ENCODE results near the gene TBCA.
"Not testable (repeated sequence)": the region's sequence is repeated elsewhere in the genome, so short reads cannot be mapped to it uniquely, and the experiment has no call there.

Gene TBCA

GRCh38 chr5:77699569-77699968, 76.6 kb downstream of the TBCA start:
- not testable (repeated sequence) for DNase-seq

DNA sequence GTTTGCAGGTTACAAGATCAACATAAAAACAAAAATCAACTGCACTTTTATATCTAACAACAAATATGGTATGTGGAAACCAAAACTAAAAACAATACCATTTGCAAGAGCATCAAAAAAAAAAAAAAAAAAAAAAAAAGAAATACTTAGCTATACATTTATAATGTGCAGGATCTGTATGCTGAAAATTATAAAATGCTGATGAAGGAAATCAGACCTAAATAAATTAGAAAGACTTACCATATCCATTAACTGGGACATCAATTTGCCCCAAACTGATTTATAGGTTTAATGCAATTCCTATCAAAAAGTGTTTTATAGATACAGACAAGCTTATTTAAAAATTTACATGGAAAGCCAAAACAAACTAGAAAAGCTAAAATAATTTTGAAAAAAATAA, 77.2 kb downstream of the TBCA start:
- DNase-seq: no peak

DNA sequence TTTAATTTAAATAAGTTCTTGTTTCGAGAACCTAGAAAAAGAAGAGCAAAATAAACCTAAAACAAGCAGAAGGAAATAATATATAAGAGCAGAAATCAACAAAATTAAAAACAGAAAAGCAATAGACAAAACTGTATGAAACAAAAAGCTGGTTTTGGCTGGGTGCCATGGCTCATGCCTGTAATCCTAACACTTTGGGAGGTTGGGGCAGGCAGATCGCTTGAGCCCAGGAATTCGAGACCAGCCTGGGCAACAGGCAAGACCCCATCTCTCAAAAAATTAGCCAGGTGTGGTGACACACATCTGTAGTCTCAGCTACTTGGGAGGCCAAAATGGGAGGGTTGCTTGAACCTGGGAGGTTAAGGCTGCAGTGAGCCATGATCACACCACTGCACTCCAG, 78.4 kb downstream of the TBCA start:
- DNase-seq: no peak

DNA sequence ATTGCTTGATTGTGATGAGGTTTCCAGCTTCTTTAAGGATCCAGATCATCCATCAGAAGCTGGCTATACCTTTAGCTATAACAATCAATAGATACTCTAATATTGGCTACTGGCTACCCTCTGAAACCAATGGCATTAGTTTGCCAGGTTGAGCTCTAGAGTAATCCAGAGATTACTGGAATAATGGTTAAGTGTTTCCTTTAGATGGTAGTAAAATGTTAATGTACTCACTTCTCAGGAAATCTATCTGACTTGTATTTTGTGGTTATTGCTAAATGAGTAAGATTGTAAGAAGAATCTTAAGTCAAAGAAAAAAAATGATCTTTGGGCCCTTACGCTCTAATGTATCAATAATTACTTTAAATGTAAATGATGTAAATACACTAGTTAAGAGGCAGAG, 80.0 kb downstream of the TBCA start:
- no peak for DNase-seq

- no peak for DNase-seq
Measured at GRCh38 chr5:77693913-77694312, 82.2 kb downstream of the TBCA start.

GRCh38 chr5:77683171-77683732, 92.9 kb downstream of the TBCA start:
- DNase-seq: no peak

GRCh38 chr5:77670526-77670925, 105.6 kb downstream of the TBCA start:
- no peak for DNase-seq

DNA sequence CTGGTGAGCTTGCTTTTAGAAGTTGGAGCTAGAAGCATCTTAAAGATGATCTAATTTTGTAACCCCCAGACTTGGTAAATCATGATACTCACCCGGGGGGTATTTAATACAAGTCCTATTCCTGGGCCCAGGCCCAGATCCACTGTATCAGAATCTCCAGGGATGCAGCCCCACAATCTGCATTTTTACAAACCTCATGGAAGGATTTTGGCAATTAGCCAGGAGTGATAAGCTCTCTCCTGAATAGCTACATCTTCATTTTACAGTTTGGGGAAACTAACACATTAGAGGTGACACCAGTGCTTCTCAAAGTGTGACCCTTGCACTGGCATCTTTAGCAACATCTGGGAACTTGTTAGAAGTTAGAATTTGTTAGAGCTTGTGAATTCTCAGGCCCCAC, 106.5 kb downstream of the TBCA start:
- no peak for DNase-seq

DNA sequence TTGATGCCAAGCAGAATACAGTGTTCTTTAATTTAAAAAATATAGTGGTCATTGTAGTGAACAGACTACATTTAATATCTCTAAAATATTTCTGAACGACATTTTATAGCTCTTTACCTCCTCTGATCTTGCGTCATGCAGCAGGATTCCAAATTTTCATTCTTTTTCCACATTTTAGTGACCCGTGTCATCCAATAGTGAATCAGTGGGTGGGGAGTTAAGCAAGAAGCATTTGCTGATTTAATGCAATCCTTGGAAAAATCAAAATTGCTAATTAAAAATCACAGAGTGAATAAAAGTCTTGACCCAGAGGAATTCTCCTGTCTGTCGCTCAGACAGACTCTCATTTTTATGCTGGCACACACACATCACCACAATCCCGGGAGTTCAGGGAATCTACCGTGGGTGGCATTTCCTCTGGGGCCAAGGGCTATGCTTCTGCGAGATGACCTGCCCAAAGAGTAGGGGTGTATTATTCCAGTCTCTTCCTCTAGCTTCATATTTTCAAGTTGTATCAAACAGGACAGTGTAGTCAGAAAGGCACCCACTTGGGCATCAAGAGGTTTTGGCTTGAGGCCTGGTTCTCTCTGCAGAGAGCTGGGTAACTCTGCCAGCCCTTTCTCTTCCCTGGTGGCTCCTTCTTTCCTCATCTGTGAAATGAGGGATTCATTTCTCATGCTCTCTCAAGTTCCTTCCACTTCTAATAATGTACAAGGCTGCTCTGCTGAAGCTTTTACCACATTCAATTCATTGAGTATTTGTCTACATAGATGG, 112.9 kb downstream of the TBCA start:
- DNase-seq: no peak

DNA sequence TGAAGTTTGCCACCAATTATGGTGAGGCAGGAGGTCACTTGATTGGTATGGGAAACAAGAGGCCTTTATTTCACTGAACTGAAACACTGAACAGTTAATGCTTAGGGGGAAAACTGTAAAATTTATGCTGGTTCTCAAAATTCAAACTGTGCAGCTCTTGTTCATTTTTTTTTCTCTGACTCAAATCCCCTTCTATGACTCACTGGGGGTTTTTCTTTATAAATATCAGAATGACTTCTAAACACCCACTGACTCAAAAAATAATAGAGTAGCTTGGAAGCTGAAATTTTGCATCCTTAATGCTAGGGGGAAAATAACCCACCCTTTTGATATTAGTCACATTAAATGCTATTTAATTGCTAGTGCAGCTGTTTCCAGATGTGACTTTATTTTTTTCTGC, 113.5 kb downstream of the TBCA start:
- DNase-seq: no peak

- no peak for DNase-seq
Measured at GRCh38 chr5:77658662-77659061, 117.5 kb downstream of the TBCA start.

DNA sequence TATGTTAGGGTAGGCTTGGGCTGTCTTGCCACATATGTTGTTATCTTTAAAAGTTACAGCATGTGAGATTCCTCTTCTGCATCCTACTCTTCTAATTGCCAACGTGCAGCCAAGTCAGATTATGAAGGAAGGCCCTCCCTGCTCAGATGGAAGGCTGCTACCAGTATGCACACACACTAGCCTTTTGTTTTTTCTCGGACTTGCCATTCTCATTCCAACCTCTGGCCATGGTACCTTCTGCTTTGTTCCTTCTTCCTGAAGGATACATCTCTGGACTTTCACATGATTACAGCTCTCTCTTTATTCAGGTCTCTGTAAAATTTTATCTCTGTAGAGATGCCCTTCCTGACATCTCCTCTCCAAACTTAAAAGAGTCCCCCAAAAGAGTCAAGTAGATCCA, 124.8 kb downstream of the TBCA start:
- DNase-seq: no peak

GRCh38 chr5:77650686-77651085, 125.5 kb downstream of the TBCA start:
- DNase-seq: no peak

DNA sequence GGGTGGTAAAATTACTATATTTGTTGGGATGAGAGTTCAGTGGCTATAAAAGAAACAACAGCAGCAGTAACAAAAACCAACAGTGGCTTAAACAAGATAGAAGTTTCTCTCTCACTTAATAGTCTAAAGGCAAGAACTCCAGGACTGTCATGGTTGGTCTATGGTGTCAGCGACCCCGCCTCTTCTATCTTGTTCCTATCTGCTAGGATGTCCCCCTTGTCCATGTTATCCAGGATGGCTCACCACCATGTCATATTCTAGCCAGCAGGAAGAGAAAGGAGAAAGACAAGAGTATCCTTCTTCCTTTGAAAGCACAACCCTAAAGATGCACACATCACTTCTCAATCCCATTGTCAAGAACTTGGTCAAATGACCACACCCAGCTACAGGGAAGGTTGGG, 126.4 kb downstream of the TBCA start:
- no peak for DNase-seq

DNA sequence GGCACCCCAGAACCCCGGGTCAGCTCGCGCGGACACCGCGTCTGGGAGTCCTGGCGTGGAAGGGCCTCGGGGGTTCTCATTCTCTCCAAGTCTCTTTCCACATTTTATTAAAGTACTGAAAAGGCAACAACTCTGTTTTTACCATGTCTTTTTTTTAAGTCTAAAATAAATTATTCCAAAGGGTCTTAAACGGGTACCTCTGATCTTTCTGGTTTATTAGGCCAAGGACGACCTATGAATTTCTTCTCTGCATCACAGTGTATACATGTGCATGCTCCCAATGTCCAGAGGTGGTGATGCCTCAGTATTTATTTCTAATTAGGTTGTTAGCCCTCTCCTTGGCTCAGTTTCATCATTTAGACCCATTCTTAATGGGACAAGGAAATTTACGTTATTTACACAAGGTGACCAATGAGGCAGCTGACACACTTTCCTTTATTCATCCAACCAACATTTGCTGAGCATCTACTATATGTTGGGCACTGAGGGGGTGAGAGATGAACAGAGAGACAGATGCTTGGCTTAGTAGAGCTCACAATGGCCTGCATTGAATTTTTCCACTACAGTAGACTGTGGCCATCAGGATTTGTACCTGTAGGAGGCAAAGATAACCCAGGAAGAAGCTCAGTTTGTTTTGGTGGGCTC, 130.0 kb downstream of the TBCA start:
- no peak for DNase-seq

GRCh38 chr5:77645158-77645994, 130.8 kb downstream of the TBCA start:
- DNase-seq: no peak

GRCh38 chr5:77644371-77645157, 131.6 kb downstream of the TBCA start:
- DNase-seq: no peak

- no peak for DNase-seq
Measured at GRCh38 chr5:77643654-77644370, 132.3 kb downstream of the TBCA start.

GRCh38 chr5:77642738-77643653, 133.1 kb downstream of the TBCA start:
- DNase-seq: no peak

DNA sequence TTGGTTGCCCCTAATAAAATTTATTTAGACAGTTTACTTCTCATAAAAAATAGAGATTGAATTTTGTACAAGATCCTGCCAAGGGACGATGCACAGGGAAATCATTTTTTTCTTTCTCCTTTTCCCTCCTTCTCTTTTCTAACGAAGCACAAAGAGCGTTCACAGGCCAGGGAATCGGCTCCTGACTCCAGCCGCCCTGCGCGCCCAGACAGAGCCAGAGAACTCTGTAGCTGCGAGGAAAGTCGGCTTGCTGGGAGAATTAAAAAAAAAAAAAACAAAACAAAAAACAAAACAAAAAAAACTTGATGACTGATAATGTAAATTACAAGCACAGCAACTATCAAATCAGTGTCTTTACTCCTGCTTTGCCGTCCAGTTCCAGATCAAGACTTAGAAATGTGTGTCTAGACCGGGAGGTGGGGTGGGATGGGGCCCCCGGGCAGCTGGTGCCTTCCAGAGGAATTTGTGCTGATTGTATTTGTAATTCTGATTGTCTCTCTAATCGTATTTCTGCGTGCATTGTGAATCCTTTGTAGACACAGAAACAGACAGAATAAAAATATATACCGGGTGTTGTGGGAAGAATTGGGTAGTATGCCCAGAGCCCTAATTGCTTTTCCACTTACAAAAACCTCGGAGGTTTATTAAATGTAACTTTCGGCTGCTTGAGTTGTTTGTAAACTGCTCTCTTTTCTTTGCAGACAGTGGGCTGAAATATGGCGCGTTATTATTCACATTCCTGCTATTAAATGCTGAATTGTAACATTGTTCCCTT, 134.0 kb downstream of the TBCA start:
- no peak for DNase-seq
